ENCODE results near the gene MAP4K1.
A peak's percentile ranks its signal among the peaks of the same experiment; 100 is the strongest.
"Not testable (repeated sequence)": the region's sequence is repeated elsewhere in the genome, so short reads cannot be mapped to it uniquely, and the experiment has no call there.

MAP4K1 gene

DNA sequence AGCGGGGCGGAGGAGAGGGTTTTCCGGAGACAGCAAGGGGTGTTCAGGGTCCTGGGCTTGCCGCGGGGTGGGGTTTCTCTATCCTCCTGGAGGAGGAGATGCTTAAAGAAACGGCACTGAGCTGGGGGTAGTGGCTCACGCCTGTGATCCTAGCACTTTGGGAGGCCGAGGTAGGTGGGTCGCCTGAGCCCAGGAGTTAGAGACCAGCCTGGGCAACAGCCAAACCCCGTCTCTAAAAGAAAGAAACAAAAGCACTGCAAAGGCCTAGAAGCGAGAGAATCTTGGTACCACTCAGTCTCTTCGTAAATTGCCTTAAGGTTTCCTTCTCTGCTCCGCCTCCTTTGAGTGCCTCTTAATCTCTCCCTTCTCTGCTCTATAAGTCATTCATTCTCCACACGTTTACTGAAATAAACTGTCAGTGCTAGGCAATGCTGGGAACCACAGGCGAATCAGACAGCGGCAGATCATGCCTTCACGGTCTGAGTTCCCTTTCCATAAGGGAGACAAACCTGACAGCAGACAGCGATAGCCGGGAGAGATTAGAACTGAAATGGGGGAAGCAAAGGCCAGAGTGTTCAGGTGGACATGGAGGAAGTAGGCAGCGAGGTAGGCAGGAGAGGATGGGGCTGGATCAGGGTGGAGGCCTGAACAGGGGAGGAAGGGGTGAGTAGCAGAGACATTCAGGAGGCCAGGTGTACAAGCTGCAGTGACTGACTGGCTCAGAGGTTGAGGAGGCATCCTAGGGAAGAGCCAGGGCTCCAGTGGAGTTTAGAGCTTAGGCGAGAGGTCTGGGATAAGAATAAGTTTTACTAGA lies 1.8 kb upstream of the MAP4K1 start:
- no peak for DNase-seq

DNA sequence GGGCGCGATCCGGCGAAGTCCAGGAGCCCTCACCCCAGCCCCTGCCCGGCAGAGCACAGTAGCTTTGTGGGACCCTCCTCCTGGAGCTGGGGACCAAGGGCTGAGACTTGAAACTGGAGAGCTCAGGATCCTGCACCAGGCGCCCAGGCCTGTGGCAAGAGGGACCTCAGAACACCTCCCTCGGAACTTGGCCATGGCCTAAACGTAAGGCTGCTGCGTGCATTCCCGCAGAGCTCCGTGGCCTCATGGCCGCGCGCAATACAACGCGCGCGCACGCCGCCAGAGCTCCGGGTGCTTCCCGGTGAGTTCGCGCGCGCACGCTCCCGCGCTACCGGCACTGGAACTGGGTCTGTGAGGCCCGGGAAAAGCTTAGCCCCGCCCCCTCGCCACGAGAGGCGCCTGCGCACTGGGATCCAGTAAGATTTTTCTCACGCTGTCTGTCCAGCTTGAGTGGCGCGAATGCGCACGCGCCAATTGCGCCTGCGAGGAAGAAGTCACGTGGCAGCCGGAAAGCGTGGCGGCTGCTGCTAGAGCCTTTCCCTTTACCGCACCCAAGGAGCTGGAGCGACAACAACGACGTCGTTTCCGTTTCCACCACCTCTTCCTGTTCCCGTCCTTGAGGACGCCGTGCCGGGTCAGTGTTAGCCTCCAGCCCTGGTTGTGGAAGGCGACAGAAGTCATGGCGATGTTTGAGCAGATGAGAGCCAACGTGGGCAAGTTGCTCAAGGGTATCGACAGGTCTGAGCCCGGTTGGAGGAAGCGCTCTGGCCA lies 1.0 kb upstream of the MAP4K1 start, which contains the start of gene EIF3K:
Gene EIF3K, plus strand, starts transcription at position 599 of the 771 bp plus-strand sequence. Its CDS starts 81 bp downstream, at position 680.
- DNase-seq, result peak; percentile 99

DNA sequence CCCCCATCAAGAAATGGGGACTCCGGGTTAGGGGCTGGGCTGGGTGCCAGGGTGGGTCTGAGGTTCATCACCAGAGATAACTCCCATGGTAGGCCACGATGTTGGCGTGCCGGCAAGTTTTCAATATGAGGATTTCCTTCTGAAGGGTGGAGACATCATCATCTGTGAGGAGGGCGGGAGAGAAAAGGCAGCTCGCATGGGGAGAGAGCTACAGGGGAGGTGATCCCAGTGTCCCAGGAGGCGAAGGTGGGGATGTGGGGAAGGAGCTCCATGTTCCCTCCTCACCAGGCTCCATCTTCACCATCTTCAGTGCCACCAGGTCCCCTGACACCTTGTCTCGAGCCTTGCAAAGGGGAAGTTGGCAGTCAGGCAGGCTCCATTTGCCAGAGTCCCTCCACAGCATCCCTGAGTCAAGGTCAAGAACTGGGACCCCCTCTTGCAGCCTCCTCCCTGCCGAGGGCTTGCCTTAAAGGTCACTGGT lies 430 bp downstream of the MAP4K1 start:
- peak; percentile 16 for DNase-seq

DNA sequence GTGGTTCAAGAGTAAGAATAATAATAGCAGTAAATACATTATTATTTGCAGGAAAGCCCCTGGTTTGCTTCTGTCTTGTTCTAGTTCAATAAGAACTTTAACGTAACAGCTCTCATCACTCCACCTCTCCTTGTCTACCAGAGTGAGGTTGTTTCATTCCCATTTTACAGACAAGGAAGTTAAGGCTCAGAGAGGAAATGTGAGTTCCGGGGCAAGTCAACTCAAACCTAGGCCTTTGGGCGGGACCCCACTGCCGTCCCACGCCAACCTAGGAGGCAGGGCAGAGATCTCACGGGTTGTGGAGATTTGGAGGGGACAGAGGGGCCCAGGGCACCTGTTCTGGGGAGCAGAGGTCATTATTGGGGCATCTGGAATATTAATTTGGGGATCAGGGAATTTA lies 1.5 kb downstream of the MAP4K1 start:
- DNase-seq, result no peak

DNA sequence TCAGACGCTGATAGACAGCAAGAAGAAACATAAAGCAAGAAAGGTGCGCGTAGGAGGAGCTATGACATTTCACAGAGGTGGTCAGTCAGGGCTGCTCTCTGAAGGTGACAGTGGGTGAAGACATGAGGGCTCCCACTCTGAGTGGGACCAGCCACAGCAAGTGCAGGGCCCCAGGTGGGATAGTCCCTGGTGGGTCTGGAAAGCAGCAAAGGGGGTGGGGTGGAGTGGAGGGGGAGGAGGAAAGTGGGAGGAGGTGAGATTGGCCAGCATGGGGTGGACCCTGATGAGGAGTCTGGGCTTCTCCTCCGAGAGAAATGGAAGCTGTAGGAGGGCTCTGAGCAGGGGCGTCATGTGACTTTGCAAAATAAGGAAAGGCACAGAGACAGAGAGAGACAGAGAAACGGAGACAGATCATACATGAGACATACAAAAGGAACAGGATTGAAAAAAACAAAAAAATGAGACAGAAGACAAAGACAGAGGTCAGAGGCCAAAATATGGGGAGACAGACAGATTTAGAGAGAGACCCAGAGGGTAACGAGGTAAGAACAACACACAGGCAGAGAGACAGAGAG lies 2.7 kb downstream of the MAP4K1 start:
- DNase-seq, result no peak

DNA sequence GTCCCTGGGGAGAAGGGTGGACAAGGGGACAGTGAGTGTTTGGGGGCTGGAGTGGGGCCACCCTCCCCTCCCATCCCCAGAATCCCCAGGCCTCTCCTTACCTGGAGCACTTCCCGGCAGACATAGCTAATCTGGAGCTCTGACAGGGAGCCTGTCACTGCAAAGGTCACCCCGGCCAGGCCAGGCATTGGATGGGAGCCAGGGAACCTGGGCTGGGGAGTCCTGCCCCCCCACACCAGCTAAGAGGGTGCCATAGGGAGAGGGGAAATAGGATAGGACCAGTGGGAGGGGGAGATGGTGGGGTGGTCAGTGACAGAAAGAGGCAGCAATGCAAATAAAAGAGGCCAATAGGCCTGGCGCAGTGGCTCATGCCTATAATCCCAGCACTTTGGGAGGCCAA lies 3.5 kb downstream of the MAP4K1 start:
- no peak for DNase-seq

DNA sequence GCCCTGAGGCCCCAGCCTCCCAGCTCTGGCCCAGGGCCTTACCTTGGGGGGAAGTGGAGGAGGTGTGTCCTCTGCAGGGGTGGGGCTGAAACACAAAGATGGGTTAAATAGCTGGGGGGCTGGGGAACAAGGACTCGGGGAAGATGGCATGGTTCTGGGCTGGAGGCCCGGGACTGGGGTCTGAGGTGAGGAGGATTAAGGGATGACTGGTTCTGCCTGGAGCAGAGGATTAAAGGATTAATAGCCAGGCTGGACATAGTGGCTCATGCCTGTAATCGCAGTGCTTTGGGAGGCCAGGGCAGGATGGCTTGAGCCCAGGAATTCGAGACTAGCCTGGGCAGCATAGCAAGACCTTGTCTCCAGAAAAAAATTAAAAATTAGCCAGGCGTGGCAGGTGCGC lies 11.6 kb downstream of the MAP4K1 start:
- no peak for DNase-seq

DNA sequence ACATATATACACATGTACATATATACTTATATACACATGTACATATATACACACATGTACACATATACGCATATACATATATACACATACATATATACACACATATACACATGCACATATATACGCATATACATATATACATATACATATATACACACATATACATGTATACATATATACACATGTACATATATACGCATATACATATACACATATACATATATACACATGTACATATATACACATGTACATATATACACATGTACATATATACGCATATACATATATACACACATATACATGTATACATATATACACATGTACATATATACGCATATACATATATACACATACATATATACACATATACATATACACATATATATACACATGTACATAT lies 14.9 kb downstream of the MAP4K1 start:
- not testable (repeated sequence) for DNase-seq

DNA sequence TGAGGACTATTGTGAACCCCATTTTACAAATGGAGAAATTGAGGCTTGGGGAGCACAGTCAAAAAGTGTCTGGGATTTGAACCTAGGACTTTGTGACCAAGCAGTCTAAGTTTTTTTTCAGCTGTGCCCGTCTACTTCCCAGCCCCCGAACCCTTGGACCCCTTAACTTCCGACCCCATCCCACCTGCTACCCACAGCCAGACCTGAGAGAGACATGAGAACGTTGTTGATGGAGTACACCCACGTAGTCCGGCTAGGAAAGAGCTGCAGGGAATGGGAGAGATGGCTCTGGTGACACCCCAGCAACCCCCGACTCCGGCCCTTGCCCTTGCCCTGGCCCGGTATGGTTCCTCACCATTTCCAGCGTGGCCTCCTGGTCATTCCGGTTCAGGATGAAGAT lies 18.0 kb downstream of the MAP4K1 start:
- no peak for DNase-seq

DNA sequence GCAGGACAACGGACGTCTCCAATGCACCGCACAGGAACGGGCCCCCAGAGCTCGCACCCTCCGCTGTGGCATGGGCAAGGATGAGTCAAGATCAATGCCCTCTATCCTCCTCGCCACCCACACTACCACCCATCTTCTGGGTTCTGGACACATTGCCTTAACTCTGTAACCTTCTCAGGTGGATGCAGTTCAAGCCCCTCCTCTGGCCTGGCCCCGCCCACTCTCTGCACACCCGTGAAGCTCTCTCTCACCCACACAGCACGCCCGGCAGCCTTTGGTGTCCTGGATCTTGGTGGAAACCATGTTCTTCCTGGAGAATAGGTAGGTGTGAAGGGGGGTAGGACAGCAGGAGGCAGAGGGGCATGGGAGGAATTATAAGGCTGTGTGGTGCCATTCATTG lies 20.7 kb downstream of the MAP4K1 start:
- no peak for DNase-seq

DNA sequence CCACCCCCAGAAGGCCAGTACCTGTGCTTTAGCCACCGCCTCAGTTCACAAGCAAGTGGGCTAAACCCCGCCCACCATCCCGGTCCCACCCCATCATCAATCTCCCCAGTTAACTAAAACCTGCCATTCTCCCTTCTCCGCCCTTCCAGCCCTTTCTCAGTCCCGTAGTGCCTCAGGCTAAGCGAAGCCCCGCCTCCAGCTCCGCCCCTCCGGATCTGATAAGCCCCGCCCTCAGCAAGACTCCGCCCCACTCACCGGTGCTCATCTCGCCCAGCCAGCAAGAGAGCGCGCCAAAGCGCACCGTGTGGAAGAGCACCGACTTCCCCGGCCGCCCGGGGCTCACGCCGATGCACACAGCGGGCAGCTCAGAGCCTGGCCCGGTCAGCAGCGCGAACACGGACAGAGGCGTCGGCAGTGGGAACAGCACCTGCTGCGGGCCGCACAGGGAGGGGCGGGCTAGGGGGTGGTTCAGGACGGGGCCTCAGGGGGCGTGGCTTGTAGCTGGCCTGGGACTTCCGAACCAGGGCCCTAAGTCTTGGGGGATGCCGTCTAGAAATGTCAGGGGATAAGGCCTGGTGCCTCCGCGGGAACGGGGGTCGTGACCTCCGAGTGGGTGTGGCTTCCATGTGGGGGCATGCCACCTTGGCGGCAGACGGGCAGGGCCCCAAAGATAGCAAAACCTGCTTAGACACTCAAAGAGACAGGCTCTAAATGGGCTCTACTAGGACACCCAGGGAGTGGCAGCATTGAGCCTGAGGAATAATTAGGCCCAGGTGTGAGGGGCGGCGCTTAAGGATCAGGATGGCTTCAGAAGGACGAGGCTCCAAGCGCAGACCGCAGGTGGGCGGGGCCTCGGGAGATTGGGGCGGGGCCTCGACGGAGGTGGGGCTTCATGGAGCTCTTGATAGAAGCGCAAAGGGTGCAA lies 21.4 kb downstream of the MAP4K1 start:
- DNase-seq, result no peak

DNA sequence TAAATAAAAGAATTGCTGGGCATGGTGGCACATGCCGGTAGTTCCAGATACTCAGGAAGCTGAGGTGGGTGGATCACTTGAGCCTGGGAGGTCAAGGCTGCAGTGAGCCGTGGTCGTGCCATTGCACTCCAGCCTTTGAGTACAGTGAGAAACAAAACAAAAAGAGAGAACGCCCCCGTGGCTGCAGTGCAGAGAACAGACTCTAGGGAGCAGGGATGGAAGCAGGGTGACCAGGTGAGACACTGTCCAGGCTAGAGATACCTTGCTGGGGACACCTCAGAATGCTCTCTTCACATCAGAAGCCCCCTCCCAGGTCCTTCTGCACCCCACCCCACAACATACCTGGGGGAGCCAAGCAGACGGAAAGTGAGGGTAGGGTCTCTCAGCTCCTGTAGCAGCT lies 24.8 kb downstream of the MAP4K1 start:
- no peak for DNase-seq

DNA sequence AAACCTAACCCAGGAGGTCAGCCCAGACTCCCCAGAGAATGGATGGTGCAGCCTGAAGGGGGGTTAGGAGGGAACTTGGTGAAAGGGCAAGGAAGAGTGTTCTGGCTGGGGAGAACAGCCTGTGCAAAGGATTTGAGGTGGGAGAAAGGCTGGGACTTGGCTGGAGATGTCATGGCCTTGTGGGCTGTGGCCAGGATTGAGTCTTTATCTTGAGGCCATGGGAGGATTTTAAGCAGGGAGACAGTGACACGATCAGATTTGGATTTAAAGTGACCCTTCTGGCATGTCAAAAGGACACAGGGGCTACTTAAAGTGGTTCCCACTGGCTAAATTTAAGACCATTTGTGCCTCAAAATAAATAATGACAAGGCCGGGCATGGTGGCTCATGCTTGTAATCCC lies 29.7 kb downstream of the MAP4K1 start:
- no peak for DNase-seq

DNA sequence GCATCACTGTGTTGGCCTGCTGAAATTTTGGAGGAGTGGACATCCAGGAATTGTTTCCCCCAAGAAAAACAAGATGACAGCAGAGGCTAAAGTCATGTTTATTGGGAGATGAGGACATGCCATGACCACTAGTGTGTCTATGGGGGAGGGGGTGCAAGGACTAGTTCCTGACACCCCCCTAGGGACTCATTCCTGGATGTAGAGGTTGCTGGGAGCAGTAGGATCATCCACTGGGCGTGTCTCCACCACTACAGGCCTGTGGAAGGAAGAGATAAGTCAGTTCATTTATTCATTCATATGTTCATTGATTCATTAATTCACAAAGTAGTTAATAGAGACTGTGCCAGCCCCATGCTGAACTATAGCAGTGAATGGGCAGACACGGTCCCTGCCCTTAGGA lies 30.2 kb downstream of the MAP4K1 start:
- no peak for DNase-seq

DNA sequence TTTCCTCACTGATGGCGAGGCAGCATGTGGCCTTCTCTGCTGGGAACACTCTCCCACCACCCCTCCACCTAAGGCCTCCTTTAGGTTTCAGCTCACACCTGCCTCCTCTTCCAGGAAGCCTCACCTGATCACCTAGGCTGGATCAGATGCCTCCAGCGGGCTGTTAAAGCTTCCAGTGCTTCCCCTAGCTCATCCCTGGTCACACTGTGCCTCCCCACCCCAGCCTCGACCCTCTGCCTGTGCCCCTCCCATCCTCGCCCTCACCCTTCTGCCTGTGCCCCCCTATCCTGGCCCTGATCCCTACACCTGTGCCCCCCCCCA lies 33.8 kb downstream of the MAP4K1 start:
- DNase-seq, result no peak

DNA sequence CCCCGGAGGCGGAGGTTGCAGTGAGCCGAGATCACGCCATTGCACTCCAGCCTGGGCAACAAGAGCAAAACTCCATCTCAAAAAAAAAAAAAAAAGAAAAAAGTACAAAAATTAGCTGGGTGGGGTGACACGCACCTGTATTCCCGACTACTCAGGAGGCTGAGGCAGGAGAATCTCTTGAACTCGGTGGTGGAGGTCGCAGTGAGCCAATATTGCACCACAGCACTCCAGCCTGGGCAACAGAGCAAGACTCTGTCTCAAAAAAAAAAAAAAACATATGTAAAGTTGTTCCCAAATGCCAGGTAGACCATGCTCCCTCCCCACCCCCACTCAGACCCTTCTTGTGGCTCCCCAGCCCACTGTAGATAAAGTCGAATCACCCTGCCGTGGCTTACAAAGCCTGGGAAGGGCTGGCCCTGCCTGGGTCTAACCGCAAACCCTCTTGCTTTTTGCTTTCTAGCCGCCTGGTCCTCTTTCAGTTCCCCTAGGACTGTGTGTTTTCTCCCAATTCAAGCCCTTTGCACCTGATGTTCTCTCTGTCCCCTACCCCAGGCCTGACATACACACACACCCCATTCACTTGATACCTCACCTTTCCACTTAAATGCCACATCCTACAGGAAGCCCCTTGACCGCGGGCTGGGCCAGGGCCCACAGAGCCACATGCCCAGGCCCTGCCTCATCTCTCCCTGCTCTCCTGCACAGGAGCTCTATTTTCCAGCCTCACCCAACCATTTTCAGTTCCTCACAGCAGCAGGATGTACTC lies 34.4 kb downstream of the MAP4K1 start:
- no peak for DNase-seq

DNA sequence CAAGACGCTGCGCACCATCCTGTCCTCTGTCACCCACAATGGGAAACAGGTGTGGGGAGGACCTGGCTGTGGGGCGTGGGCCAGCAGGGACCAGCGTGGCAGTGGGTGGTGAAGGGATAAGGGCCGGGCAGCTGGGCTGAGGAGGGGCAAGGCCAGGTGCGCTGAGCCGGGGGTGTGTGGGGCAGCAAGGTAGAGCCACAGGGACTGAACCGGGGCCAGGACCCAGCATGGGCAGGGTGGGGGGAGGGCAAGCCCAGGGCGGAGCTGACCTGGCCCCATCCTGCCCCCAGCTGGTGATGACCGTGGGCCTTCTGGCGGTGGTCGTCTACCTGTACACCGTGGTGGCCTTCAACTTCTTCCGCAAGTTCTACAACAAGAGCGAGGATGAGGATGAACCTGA lies 37.7 kb downstream of the MAP4K1 start:
- DNase-seq, result no peak

DNA sequence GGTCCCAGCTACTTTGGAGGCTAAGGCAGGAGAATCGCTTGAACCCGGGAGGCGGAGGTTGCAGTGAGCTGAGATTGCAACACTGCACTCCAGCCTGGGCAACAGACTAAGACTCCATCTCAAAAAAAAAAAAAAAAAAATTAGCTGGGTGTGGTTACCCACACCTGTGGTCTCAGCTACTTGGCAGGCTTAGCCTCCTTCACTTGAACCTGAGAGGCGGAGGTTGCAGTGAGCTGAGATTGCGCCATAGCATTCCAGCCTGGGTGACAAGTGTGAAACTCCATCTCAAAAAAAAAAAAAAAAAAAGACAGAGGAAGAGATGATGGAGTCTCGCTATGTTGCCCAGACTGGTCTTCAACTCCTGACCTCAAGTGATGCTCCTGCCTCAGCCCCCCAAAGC lies 38.4 kb downstream of the MAP4K1 start:
- DNase-seq, result not testable (repeated sequence)

DNA sequence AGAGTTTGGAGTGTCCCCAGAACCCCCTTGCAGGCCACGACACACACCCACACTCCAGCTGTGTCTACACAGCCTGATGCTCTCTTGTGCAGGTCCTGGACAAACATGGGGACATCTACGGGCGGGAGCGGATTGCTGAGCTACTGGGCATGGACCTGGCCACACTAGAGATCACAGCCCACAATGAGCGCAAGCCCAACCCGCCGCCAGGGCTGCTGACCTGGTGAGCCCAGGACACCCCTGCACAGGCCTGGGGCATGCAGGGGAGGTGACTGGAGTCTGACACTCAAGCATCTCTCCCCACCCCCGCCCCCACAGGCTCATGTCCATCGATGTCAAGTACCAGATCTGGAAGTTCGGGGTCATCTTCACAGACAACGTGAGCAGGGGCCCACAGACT lies 39.9 kb downstream of the MAP4K1 start:
- no peak for DNase-seq

DNA sequence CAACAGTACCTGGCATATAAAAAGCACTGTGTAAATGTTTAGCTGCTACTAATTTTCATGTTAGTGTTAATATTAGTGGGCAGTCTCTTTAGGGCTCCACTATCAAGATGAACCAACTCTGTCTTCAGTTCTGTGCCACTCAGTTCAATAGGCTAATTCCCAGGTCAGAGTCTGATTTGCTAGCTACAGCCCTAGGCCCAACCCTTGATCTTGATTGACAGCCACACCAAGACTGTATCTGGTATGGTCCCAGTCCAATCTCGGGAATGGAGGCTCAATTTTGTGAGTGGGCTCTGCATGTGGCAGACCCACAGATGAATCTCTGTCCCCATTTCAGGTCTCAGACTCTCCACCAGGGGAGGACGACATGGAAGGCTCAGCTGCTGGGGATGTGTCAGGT lies 46.1 kb downstream of the MAP4K1 start:
- no peak for DNase-seq

DNA sequence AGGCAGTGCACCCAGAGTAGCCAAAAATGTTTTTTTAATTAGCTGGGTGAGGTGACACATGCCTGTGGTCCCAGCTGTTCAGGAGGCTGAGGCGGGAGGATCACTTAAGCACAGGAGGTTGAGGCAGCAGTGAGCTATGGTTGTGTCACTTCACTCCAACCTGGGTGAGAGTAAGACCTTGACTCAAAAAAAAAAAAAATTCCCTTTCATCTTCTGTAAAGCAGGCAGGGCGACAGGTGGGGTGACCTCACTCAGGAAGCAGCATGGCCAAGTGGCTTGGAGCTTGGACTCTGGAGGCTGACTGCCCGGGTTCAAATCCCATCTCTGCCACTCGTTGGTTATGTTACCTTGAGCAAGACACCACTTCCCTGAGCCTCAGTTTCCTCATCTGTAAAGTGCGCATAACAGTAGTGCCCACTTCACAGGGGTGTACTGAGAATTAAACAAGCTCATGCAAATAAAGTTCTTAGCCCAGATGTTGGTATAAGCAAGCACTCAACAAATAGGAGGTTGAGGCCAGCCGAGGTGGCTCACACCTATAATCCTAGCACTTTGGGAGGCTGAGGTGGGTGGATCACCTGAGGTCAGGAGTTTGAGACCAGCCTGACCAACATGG lies 48.3 kb downstream of the MAP4K1 start:
- DNase-seq, result no peak

DNA sequence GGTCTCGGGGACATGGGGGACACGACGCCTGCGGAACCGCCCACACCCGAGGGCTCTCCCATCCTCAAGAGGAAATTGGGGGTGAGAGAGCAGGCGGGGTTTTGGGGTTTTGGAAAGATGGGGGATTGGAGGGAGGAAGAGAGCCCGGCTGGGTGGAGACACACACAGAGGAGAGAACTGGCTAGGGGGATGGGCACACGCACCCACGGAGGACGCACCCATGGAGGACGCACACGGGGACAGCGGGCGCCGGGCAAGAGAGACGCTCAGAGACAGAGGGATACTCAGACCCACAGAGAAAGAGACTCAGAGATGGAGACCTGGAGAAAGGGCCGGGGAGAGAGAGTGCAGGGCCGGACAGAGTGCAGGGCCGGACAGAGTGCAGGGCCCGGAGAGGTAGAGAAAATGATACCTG lies 52.1 kb downstream of the MAP4K1 start:
- no peak for DNase-seq
